GM19395 (cell line): Measurements from ENCODE around the gene SIGLEC8.
"Not testable (repeated sequence)": the region's sequence is repeated elsewhere in the genome, so short reads cannot be mapped to it uniquely, and the experiment has no call there.

ENCODE experiments used
- ATAC-seq: cut with Tn5 transposase; IDR thresholded peaks from one replicate; pipeline ENCODE4 v1.9.1; 2021; ENCODE audit warnings: mild to moderate bottlenecking, moderate library complexity; ENCODE audit not compliant: unreplicated experiment

Gene SIGLEC8

GRCh38 chr19:51458051-51458645, at the start of gene SIGLEC8:
Gene SIGLEC8 (minus strand): TSS chr19:51458454. CDS start chr19:51458387, 67 bp downstream.
- no peak for ATAC-seq

- no peak for ATAC-seq
Observed at GRCh38 chr19:51507640-51508058, 49.4 kb upstream of the SIGLEC8 start.

GRCh38 chr19:51507192-51507591, 48.9 kb upstream of the SIGLEC8 start:
- no peak for ATAC-seq

GRCh38 chr19:51505904-51506303, 47.6 kb upstream of the SIGLEC8 start:
- ATAC-seq, result no peak

- ATAC-seq, result no peak
Observed at GRCh38 chr19:51503896-51504295, 45.6 kb upstream of the SIGLEC8 start.

- ATAC-seq, result no peak
Observed at GRCh38 chr19:51503286-51503817, 45.1 kb upstream of the SIGLEC8 start.

- no peak for ATAC-seq
Observed at GRCh38 chr19:51501594-51502263, 43.5 kb upstream of the SIGLEC8 start, which contains the start of gene SIGLEC12. Gene SIGLEC12 (minus strand): TSS chr19:51501800. CDS start chr19:51501733, 67 bp downstream.

GRCh38 chr19:51500931-51501330, 42.7 kb upstream of the SIGLEC8 start:
- not testable (repeated sequence) for ATAC-seq

- ATAC-seq, result no peak
Observed at GRCh38 chr19:51497666-51498065, 39.4 kb upstream of the SIGLEC8 start.

- no peak for ATAC-seq
Observed at GRCh38 chr19:51493776-51494175, 35.5 kb upstream of the SIGLEC8 start.

- ATAC-seq, result no peak
Observed at GRCh38 chr19:51491586-51491985, 33.3 kb upstream of the SIGLEC8 start.

GRCh38 chr19:51490676-51491075, 32.4 kb upstream of the SIGLEC8 start:
- no peak for ATAC-seq

- no peak for ATAC-seq
Observed at GRCh38 chr19:51489113-51489512, 30.9 kb upstream of the SIGLEC8 start.

GRCh38 chr19:51488491-51488890, 30.2 kb upstream of the SIGLEC8 start:
- ATAC-seq, result no peak

- ATAC-seq, result no peak
Observed at GRCh38 chr19:51485960-51486660, 27.9 kb upstream of the SIGLEC8 start.

- no peak for ATAC-seq
Observed at GRCh38 chr19:51480590-51480989, 22.3 kb upstream of the SIGLEC8 start.

- no peak for ATAC-seq
Observed at GRCh38 chr19:51479531-51480331, 21.5 kb upstream of the SIGLEC8 start.

- no peak for ATAC-seq
Observed at GRCh38 chr19:51478381-51479234, 20.4 kb upstream of the SIGLEC8 start, which contains the start of gene CEACAM18. Gene CEACAM18 (plus strand): TSS chr19:51478539.

GRCh38 chr19:51477344-51477743, 19.1 kb upstream of the SIGLEC8 start:
- no peak for ATAC-seq

GRCh38 chr19:51476164-51476563, 17.9 kb upstream of the SIGLEC8 start:
- no peak for ATAC-seq
